NOMO-1 treated with DMSO at 0.1 percent for 48 hours (cell line): Measurements from ENCODE around the gene PLEKHA7.

Experiments used
- DNase-seq: peaks from one replicate; lab custom pipeline; 2025; ENCODE audit not compliant: unreplicated experiment; lab: John Stamatoyannopoulos, UW

The PLEKHA7 gene

GRCh38 chr11:16846305-16846704, 167.9 kb downstream of the PLEKHA7 start:
- peak; percentile 2 for DNase-seq

GRCh38 chr11:16844268-16844771, 169.9 kb downstream of the PLEKHA7 start:
- no peak for DNase-seq

GRCh38 chr11:16843294-16843693, 170.9 kb downstream of the PLEKHA7 start:
- no peak for DNase-seq

GRCh38 chr11:16841984-16842383, 172.2 kb downstream of the PLEKHA7 start:
- no peak for DNase-seq

GRCh38 chr11:16841481-16841880, 172.7 kb downstream of the PLEKHA7 start:
- no peak for DNase-seq

GRCh38 chr11:16840951-16841350, 173.3 kb downstream of the PLEKHA7 start:
- DNase-seq = no peak

- DNase-seq = no peak
These were observed 174.4 kb downstream of the PLEKHA7 start for GRCh38 chr11:16839821-16840220.

- DNase-seq = no peak
These were observed 179.8 kb downstream of the PLEKHA7 start for GRCh38 chr11:16834384-16834783.

- no peak for DNase-seq
These were observed 181.2 kb downstream of the PLEKHA7 start for GRCh38 chr11:16833026-16833425.

- DNase-seq = no peak
These were observed 182.0 kb downstream of the PLEKHA7 start for GRCh38 chr11:16832193-16832539.

- no peak for DNase-seq
These were observed 182.7 kb downstream of the PLEKHA7 start for GRCh38 chr11:16831316-16832192.

- no peak for DNase-seq
These were observed 187.1 kb downstream of the PLEKHA7 start for GRCh38 chr11:16827139-16827538.

GRCh38 chr11:16825968-16826367, 188.2 kb downstream of the PLEKHA7 start:
- DNase-seq = no peak

- DNase-seq = no peak
These were observed 189.1 kb downstream of the PLEKHA7 start for GRCh38 chr11:16825101-16825500.

GRCh38 chr11:16820324-16821092, 193.7 kb downstream of the PLEKHA7 start:
- DNase-seq = peak; percentile 25

- no peak for DNase-seq
These were observed 195.9 kb downstream of the PLEKHA7 start for GRCh38 chr11:16818284-16818683.

GRCh38 chr11:16817351-16817750, 196.9 kb downstream of the PLEKHA7 start:
- DNase-seq = peak; percentile 68

GRCh38 chr11:16816358-16817270, 197.6 kb downstream of the PLEKHA7 start:
- DNase-seq = no peak

- DNase-seq = peak; percentile 48
These were observed 199.0 kb downstream of the PLEKHA7 start for GRCh38 chr11:16815047-16815767.

GRCh38 chr11:16814410-16815046, 199.7 kb downstream of the PLEKHA7 start:
- peak; percentile 39 for DNase-seq
